MM.1S (cell line): ENCODE measurements around the gene DNAH7.
A peak's percentile ranks its signal among the peaks of the same experiment; 100 is the strongest.

ENCODE experiments used
- CTCF ChIP-seq: fragments of 300-600 bp; sonication (generic); IDR thresholded peaks from 2 replicates; pipeline ENCODE4 v1.5.1; 2016; ENCODE audit warnings: antibody characterized with exemption, low read length, mixed read lengths
- EZH2 ChIP-seq: fragments of 300-600 bp; sonication (generic); optimal IDR thresholded peaks from 2 replicates; pipeline ENCODE3; 2017; ENCODE audit warnings: low read depth, mild to moderate bottlenecking, antibody characterized with exemption, low read length, mixed read lengths
- EZH2phosphoT487 ChIP-seq: fragments of 300-600 bp; sonication (generic); IDR thresholded peaks from 2 replicates; pipeline ENCODE4 v1.6.1; 2018; ENCODE audit warnings: antibody characterized with exemption, low read length

- TF ChIP-seq CTCF: peak; percentile 26
- TF ChIP-seq EZH2: no peak
- no peak for TF ChIP-seq EZH2phosphoT487
These were observed 220.3 kb downstream of the DNAH7 start for GRCh38 chr2:195848119-195848899.
